HG03460 (cell line): ENCODE data around the gene FFAR3.

ENCODE experiments used
- ATAC-seq: cut with Tn5 transposase; IDR thresholded peaks from one replicate; pipeline ENCODE4 v1.9.1; 2021; ENCODE audit not compliant: unreplicated experiment

The FFAR3 gene

DNA sequence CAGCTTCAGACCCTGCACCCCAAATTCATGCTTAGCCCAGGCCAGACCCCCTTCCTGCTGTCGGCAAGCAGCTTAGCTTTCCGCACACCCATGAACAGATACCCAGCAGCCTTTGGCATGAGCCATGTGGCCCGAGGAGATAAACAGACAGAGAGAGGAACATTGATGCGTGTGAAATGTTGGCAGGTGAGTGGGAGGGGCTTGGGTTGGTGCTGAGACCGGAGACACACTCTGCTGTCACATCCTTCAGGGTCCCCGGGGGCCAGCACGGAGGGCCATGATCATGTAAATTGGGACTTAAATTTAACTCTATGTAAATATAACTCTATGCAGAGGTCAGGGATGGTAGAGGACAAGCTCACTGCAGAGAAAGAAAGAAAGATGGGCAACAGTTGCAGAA is 27.8 kb upstream of the FFAR3 start:
- peak; percentile 55 for ATAC-seq

DNA sequence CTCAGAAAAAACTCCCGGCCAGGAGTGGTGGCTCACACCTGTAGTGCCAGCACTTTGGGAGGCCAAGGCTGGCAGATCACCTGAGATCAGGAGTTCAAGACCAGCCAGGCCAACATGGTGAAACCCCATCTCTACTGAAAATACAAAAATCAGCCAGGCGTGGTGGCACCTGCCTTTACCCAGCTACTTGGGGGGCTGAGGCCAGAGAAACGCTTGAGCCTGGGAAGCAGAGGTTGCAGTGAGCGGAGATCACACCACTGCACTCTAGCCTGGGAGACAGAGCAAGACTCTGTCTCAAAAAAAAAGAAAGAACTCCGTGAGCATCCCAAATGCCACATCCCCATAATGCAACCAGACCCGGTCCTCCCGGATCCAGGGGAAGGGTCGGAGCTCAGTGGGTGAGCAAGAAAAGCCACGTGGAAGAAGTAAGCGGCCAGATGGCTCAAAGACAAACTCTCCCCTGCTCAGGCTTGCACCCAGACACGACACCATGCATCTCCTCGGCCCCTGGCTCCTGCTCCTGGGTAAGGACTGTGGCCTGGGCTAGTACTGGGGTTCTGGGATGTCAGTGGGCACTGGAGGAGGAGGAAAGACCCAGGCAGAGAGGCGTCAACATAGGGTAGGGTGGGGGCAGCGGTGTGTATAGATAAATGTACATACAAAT is 26.6 kb upstream of the FFAR3 start:
- ATAC-seq, result no peak

DNA sequence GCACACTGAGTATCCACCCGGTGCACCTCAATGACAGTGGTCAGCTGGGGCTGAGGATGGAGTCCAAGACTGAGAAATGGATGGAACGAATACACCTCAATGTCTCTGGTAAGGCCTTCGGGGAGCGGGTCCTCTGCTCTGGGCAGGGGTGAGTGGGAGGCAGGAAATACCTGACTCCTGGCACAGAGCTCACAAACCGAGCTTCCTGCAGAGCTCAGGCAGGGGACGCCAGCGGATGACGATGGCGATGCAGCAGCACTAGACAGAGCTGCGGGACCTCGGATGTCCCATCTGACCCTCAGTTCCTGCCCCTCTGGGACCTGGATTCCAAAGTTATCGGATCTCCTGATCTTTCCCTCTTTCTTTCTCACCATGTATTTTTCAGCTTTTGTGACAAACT is 25.4 kb upstream of the FFAR3 start:
- ATAC-seq, result no peak

DNA sequence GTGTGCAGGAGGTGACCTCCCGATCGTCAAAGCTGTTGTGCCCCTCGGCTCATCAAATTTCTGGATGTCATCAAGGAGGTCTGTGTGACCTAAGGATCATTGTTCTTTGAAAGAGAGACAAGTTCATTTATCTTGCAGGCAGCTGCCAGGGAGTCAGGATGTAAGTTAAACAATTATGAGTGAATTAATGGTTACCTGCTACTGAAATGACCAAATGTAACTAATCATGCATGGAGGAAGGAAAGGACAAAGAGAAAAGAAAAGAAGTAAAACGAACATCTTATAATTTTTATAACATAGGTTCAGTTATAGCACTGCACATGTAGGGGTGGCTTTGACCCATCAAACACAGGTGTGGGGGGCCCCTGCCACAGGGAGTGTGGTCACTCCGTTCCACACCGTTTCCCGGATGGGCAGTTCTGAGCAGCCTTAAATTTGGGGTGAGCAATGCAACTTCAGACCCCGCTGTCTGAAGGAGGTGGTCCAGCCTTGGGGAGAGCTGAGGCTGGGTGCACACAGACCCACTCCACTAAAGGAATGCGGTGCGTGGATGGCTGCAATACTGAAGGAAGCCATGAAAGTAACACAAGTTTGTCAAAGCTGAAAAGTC is 24.0 kb upstream of the FFAR3 start:
- ATAC-seq, result no peak

DNA sequence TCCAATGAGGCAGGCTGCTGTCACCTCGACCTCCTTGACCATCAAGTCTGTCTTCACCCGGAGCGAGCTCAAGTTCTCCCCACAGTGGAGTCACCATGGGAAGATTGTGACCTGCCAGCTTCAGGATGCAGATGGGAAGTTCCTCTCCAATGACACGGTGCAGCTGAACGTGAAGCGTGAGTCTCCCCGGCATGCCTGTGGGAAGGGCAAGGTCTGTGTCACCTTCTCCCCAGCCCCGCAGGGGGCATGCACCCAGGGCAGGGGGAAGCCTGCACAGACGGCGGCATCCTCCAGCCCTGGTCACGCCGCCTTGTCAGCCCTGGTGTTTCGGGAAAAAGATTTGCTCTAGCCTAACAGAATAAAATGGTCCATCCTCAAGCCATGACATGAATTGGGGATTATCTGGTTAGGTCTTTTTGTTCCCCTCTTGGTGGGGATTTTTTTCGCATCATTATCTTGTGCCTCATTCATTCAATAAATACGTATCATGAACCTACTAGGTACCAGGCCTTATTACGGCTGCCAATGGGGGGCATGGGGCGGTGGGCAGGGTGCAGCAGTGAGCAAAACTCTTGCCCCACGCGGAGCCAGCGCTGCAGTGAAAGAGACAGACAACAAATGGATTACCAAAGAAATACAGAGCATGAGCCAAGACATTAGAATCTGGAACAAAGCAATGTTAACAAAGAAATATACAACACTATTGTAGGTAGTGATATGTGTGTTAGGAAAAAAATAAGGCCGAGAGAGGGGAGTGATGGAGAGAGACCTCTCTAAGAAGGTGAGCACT is 21.9 kb upstream of the FFAR3 start:
- ATAC-seq, result no peak

DNA sequence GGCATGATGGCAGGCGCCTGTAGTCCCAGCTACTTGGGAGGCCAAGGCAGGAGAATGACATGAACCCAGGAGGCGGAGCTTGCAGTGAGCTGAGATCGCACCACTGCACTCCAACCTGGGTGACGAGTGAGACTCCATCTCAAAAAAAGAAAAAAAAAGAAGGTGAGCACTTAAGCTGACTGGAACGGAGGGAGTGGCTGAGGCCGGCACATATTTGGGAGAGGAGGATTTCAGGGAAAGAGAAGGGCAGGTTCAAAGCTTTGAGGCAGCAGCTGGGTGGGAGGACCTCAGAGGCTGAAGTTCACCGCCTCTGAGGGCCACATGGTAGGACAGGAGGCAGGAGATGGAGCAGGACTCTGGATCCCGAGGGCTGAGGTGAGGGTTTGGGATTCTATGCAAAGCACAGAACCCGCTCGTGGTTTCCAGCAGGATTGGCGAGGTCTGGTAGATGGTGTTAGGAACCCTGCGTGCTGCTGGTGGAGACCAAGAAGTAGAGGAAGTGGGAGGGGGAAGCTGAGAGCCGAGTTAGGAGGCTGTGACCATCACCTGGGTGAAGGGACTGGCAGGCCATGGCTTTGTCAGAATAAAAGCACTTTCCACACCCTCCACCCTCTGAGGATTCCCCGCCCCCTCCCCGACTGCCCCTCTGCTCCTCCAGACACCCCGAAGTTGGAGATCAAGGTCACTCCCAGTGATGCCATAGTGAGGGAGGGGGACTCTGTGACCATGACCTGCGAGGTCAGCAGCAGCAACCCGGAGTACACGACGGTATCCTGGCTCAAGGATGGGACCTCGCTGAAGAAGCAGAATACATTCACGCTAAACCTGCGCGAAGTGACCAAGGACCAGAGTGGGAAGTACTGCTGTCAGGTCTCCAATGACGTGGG is 20.9 kb upstream of the FFAR3 start:
- ATAC-seq, result no peak

DNA sequence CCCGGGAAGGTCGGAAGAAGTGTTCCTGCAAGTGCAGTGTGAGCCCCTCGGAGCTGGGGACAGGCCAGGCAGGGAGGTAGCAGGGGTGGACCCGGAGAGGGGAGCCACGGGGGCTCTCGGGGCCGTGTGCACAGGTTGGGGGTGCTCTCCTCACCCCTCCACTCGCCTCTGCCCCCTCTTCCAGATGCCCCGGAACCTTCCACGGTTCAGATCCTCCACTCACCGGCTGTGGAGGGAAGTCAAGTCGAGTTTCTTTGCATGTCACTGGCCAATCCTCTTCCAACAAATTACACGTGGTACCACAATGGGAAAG is 20.3 kb upstream of the FFAR3 start:
- ATAC-seq, result no peak

DNA sequence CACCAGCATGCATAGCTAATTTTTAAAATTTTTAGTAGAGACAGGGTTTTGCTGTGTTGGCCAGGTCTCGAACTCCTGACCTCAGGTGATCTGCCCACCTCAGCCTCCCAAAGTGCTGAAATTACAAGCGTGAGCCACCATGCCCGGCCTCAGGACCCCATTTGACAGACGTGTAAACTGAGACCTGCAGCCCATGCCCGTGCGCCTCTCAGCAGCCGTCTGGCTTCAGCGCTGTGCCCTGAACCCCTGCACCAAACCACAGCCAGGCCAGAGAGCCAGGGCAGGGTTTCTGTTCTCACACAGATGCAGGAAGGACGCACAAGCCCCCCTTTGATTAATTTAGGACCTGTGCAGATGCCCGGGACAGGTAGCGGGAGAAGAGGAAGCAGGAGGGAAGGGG is 17.8 kb upstream of the FFAR3 start:
- no peak for ATAC-seq

DNA sequence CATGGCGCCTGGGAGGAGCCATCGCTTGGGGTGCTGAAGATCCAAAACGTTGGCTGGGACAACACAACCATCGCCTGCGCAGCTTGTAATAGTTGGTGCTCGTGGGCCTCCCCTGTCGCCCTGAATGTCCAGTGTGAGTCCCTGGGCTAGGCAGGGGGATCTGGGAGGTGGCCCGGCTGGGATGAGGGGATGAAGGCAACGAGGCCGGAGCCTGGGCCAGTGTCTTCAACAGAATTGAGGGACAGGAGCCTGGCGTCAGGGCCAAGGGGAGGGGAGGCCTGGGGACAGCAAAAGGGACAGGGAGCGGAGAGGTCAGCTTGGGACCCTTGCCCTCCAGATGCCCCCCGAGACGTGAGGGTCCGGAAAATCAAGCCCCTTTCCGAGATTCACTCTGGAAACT is 17.3 kb upstream of the FFAR3 start:
- ATAC-seq, result no peak

DNA sequence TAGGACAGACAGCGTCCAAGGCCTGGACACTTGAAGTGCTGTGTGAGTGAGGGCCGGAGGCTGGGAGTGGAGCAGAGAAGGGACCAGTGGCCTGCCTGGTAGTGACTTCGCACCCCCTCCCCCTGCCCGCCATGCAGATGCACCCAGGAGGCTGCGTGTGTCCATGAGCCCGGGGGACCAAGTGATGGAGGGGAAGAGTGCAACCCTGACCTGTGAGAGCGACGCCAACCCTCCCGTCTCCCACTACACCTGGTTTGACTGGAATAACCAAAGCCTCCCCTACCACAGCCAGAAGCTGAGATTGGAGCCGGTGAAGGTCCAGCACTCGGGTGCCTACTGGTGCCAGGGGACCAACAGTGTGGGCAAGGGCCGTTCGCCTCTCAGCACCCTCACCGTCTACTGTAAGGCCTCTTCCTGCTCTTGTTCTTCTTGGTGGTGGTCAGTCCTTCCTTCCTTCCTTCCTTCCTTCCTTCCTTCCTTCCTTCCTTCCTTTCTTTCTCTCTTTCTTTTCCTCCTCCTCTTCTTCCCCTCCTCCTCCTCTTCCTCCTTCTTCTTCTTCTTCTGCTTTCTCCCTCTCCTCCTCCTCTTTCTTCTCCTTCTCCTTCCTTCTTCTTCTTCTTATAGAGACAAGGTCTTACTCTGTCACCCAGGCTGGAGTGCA is 16.6 kb upstream of the FFAR3 start:
- no peak for ATAC-seq

DNA sequence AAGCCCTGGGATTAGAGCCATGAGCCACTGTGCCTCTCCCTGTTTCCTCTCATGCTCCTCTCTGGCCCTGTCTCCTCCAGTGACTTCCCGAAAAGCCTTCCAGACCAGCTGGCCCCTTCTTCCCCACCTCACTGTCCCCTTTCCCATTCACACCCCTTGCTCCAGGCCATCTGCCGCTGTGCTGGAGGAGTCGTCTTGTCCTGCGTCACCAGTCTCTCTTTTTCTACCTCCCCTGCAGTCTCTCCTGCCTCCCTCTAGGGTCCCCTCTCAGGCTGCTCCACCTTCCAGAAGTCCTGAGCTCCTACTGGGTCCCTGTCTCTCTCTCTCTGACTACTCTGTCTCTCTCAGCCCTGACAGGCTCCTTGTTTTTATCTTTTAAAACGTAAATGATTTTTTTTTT is 15.8 kb upstream of the FFAR3 start:
- no peak for ATAC-seq

DNA sequence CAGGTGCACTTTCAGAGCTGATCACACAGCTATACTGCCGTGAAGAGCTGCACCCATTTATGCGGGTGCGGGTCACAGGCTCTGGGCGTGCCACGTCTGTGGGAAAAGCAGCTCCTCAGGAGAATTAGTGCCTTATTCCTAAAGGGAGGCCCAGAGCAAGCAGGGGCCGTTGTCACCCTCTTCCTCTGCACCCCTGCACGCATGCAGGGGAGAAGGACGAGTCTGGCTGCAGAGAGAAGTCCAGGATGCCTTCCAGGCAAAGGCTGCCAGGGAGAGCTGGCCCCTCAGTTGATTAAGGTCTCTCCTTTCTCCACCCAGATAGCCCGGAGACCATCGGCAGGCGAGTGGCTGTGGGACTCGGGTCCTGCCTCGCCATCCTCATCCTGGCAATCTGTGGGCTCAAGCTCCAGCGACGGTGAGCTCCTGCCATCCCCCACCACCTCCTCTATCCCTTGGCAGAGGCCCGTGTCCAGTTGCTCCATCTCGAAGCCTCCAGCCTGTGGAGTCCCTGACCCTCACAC is 13.7 kb upstream of the FFAR3 start:
- ATAC-seq, result no peak

DNA sequence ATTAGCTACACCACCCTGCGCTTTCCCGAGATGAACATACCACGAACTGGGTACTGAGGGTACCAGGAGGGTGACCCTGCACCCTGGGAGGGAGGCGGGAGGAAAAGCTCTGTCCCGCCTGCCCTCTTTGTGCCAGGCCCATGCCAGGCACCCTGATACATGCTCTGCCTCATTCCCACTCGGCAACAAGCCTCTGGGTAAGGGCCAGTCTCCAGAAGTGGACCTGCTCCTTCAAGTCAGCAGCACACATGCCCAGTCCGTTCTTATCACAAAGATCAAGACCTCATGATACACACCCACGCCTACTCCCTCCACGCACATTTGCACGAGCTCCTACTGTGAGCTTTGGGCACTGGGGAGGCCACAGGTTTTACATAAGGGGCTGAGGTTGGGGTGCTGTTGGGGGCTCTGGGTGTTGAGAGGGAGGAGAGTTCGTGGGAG is 12.6 kb upstream of the FFAR3 start:
- ATAC-seq, result no peak

DNA sequence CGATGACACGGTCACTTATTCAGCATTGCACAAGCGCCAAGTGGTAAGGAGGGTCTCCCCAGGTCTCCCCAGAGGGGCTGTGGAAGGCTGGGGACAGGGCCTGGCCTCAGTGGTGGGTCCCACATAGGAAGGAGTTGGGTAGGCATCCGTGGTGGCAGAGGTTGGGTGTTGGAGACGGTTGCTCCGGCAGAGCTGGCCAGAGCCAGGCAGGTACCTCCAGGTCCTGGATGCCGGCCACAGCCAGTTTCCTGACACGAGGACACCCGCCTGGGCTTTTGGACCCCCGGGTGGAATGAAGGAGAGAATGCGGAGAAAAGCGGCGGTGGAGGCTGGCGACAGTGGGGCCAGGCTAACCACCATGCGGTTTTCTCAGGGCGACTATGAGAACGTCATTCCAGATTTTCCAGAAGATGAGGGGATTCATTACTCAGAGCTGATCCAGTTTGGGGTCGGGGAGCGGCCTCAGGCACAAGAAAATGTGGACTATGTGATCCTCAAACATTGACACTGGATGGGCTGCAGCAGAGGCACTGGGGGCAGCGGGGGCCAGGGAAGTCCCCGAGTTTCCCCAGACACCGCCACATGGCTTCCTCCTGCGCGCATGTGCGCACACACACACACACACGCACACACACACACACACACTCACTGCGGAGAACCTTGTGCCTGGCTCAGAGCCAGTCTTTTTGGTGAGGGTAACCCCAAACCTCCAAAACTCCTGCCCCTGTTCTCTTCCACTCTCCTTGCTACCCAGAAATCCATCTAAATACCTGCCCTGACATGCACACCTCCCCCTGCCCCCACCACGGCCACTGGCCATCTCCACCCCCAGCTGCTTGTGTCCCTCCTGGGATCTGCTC is 11.8 kb upstream of the FFAR3 start:
- ATAC-seq, result no peak

DNA sequence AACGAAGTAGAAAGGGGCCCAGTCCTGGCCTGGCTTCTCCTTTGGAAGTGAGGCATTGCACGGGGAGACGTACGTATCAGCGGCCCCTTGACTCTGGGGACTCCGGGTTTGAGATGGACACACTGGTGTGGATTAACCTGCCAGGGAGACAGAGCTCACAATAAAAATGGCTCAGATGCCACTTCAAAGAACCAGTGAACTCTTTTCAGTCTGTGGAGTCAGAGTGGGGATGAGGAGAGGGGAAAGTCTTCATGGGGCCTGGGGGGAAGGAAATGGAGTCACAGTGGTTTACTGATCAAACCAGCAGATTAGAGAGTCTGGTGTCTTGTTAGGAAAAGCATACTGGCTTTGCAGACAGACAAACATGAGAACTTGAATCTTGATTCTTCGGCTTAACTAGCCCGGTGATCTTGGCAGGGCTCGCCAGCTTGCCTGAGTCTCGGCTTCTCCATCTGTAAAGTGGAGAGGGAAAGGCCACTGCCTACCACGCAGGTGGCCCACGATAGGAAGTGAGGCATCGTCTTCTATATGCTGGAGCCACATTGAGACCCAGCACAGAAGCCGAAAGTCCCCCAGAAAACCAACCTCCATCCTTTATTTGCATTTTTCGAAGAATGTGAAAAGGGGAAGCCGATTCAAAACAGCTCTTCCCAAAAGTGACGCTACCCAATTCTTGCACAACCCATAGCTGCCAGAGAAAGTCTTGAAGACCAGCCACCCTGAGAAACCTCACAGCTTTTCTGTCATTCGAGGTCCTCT is 10.9 kb upstream of the FFAR3 start, which contains the start of gene FFAR1:
Gene FFAR1, plus strand, starts transcription at position 732 of the 759 bp plus-strand sequence. CDS start 3,650 bp downstream, outside the sequence.
- peak; percentile 52 for ATAC-seq

DNA sequence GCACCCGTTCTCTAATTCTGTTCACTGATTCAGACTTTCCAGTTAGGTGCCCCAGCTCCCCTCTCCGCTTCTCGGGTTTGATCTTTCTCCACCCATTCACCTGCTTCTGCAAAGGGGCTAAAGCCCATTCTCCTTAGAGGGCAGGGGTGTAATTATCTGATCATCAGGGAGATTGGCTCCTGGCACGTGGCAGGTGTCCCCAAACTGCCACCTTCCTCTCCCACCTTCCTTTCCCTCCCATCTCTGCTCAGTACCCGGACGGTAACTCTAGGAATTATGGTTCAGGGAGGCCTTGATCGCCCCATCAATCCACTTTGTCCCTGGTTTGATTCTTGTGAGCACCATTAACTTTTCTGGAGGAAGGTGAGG is 10.3 kb upstream of the FFAR3 start:
- ATAC-seq, result no peak

DNA sequence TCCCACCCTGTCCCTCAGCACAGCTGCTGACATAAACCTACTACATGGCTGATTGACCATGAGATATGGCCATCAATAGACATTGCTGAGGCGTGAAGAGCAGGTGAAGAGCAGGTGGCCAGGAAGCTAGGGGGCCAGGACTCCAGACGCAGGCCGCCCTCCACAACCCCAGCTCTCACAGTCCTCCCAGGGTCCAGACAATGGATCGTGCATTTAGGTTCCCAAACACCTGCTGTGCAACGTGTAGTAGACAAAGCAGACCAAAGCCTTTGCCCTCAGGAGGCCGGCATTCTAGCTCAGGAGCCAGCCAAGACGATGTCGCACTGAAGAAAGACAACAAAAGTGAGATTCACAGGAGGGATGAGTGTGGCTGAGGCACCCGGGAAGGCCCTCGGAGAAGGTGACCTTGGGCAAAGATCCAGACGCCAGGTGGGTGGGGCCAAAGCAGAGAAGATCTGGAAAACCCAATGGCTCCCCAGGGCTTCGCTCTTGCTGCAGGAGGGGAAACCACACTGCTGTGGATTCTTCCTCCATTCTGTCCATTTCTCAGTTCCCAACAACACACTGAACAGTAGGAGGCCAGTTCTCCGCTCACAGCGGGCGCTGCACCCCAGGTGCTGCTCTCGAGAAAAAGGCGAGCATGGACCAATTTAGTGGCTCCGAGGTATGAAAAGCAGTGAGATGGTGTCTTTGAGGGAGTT is 9.2 kb upstream of the FFAR3 start:
- no peak for ATAC-seq
